ENCODE measurements around the gene KCNK16.

The KCNK16 gene

GRCh38 chr6:39353698-39354315 lies 31.3 kb upstream of the KCNK16 start:
- no peak overlapping the region for H3K27ac ChIP-seq (ENCODE audit: low read depth, low read length)
- no peaks in the 10 kb centered on the region for H3K27me3 ChIP-seq (ENCODE audit: control insufficient read depth, insufficient read depth, low read length)
- H3K4me1 ChIP-seq (ENCODE audit: control insufficient read depth, insufficient read depth, low read length): no peaks in the 10 kb centered on the region

DNA sequence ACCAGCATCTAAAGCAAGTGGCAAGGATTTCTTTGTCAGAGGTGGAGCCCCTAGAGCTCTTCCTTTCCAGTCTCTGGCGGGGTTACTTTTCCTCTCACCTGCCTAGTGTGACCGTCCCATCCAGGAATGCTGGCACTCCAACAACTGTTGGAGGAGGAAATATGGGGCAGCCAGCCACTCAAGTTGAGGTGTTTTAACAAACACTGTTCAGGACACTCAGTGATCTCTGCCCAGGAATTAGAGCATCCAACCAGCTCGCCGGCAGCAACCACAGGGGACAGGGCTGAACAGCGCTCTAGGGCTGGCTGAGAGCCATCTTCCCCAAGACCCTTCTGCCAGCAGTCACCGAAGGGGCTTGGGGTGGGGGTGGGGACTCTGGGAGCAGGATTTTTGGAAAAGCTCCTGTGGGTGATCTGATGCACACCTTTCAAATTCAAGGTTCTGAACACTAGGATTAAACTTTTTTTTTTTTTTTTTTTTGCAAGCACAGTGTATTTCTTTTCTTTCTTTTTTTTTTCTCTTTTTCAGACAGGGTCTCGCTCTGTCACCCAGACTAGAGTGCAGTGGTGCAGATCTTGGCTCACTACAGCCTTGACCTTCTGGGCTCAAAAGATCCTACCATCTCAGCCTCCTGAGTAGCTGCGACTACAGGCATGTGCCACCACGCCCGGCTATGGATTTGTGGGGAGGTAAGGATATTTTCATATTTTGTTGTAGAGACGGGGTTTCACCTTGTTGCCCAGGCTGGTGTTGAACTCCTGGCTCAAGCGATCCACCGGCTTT lies 28.4 kb upstream of the KCNK16 start:
- no peak overlapping the region for H3K27ac ChIP-seq (ENCODE audit: low read depth, low read length)
- H3K4me1 ChIP-seq (ENCODE audit: control insufficient read depth, insufficient read depth, low read length): no peaks in the 10 kb centered on the region

More at GRCh38 chr6:39353698-39354315, 31.3 kb upstream of the KCNK16 start:
- Histone ChIP-seq H3K9ac (ENCODE audit: low read length) (no peak overlapping the region), H3K36me3 (ENCODE audit: control insufficient read depth, insufficient read depth, low read length) (no peaks in the 10 kb centered on the region), H3K4me3 (ENCODE audit: low read length) (no peak overlapping the region)

DNA sequence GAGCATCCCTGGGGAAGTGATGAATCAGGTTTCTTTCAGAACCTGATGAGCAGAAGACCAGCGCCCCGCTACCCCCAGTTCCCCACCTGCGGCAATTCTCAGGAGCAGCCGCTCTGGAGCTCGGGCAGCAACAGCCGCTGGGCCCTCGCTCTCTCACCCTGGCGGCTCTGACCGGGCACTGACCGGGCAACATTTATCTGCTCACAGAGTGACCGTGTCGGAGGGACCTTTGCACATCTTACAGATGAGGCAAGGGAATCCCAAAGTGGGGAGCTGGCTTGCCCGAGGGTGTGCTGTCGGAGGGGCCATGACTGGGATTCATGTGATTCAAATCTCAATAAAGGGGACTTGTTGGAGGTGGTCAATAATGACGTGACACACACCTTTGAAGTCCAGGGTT lies 26.2 kb upstream of the KCNK16 start:
- no peak overlapping the region for H3K27ac ChIP-seq (ENCODE audit: low read depth, low read length)
- H3K36me3 ChIP-seq (ENCODE audit: control insufficient read depth, insufficient read depth, low read length): no peaks in the 10 kb centered on the region
- no peaks in the 10 kb centered on the region for H3K27me3 ChIP-seq (ENCODE audit: control insufficient read depth, insufficient read depth, low read length)
- no peaks in the 10 kb centered on the region for H3K4me1 ChIP-seq (ENCODE audit: control insufficient read depth, insufficient read depth, low read length)
- H3K4me3 ChIP-seq (ENCODE audit: low read length): no peak overlapping the region
- H3K9ac ChIP-seq (ENCODE audit: low read length): no peak overlapping the region

More for the DNA sequence above, 28.4 kb upstream of the KCNK16 start:
- Histone ChIP-seq H3K36me3 (ENCODE audit: control insufficient read depth, insufficient read depth, low read length) (no peaks in the 10 kb centered on the region), H3K9ac (ENCODE audit: low read length) (no peak overlapping the region), H3K27me3 (ENCODE audit: control insufficient read depth, insufficient read depth, low read length) (no peaks in the 10 kb centered on the region), H3K4me3 (ENCODE audit: low read length) (no peak overlapping the region)

DNA sequence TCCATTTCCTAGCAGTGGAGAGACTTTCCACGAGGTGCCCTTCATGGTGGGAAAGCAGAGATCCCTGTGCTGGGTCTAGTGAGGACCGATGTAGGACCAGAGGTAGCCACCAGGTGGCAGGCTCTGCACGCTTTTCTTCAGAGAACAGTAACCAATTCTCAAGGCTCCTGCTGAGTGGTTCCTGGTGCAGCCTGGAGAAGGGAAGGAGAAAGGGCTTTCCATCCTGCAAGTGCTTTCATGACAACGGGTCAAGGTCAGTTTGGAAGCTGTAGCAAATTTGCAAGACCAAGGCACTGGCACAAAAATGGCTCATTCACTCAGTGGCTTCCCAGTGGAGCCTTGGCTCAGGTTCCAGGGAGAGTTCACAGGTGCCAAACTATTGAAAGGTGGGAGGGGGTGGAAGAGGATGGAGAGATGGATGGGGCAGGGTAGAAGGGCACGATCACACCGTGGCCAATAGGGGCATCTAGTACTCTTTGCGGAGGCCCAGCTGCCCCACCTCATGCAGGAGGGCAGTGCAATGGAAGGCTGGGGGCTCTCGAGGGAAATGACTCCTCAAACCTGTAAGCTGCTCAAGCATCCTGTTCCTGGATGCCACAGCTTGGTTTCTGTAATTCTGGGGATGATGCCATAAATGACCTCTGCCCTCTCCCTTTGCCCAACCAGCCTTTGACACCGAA lies 25.5 kb upstream of the KCNK16 start:
- no peak overlapping the region for H3K27ac ChIP-seq (ENCODE audit: low read depth, low read length)
- H3K9ac ChIP-seq (ENCODE audit: low read length): no peak overlapping the region
- no peaks in the 10 kb centered on the region for H3K4me1 ChIP-seq (ENCODE audit: control insufficient read depth, insufficient read depth, low read length)
- no peak overlapping the region for H3K4me3 ChIP-seq (ENCODE audit: low read length)
- H3K27me3 ChIP-seq (ENCODE audit: control insufficient read depth, insufficient read depth, low read length): no peaks in the 10 kb centered on the region
- no peaks in the 10 kb centered on the region for H3K36me3 ChIP-seq (ENCODE audit: control insufficient read depth, insufficient read depth, low read length)

GRCh38 chr6:39347206-39347605 lies 24.7 kb upstream of the KCNK16 start:
- no peaks in the 10 kb centered on the region for H3K27me3 ChIP-seq (ENCODE audit: control insufficient read depth, insufficient read depth, low read length)
- no peak overlapping the region for H3K9ac ChIP-seq (ENCODE audit: low read length)
- H3K4me1 ChIP-seq (ENCODE audit: control insufficient read depth, insufficient read depth, low read length): no peaks in the 10 kb centered on the region
- no peak overlapping the region for H3K27ac ChIP-seq (ENCODE audit: low read depth, low read length)
- H3K36me3 ChIP-seq (ENCODE audit: control insufficient read depth, insufficient read depth, low read length): no peaks in the 10 kb centered on the region
- H3K4me3 ChIP-seq (ENCODE audit: low read length): no peak overlapping the region

DNA sequence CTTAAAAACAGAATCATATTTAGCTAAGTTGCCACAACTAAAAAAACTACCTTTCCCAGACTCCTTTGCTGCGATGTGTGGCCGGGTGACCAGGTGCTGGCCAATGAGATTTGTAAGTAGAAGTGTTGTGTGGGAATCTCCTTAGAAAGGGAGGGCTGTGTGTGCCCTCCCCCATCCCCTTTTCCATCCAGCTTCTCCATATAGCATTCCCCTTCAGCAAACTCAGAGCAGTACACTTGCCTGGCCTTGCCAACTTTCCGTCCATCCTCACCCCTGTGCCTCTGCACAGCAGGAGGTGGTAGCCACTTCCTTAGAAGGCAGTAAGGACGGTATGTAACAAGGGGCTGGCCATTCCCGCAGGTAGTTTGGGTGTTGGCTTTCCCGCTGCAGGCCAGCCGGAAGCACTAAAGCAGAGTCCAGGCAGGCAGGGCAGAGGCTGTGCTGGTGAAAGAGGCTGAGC lies 22.3 kb upstream of the KCNK16 start:
- H3K36me3 ChIP-seq (ENCODE audit: control insufficient read depth, insufficient read depth, low read length): no peaks in the 10 kb centered on the region
- H3K27me3 ChIP-seq (ENCODE audit: control insufficient read depth, insufficient read depth, low read length): no peaks in the 10 kb centered on the region
- no peak overlapping the region for H3K9ac ChIP-seq (ENCODE audit: low read length)
- H3K4me3 ChIP-seq (ENCODE audit: low read length): no peak overlapping the region
- H3K4me1 ChIP-seq (ENCODE audit: control insufficient read depth, insufficient read depth, low read length): no peaks in the 10 kb centered on the region
- no peak overlapping the region for H3K27ac ChIP-seq (ENCODE audit: low read depth, low read length)

DNA sequence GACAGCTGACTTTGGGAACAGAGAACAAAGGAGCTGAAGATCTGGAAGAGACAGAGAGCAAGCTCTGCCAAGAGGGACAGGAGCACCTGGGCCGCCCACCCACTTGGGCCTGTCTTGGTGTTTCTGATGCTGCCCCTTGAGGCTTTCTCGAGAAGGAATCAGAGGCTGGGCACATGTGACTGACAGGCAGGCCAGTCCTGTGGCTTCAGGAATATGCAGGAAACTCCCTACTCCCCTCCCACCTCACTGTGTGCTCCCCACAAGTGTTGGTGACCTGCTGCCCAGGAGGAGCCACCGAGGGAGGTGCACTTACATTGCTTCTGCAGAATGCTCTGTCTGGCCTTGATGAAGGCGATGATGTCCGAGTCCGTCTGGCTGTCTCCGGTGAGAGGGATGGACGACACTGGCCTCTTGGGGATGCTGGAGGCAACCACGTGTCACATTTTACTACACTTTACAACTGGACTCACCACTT lies 20.9 kb upstream of the KCNK16 start:
- Histone ChIP-seq H3K27ac (ENCODE audit: low read depth, low read length) (no peak overlapping the region), H3K4me3 (ENCODE audit: low read length) (no peak overlapping the region), H3K27me3 (ENCODE audit: control insufficient read depth, insufficient read depth, low read length) (no peaks in the 10 kb centered on the region), H3K36me3 (ENCODE audit: control insufficient read depth, insufficient read depth, low read length) (no peaks in the 10 kb centered on the region), H3K4me1 (ENCODE audit: control insufficient read depth, insufficient read depth, low read length) (no peaks in the 10 kb centered on the region), H3K9ac (ENCODE audit: low read length) (no peak overlapping the region)

GRCh38 chr6:39342692-39343395 lies 20.3 kb upstream of the KCNK16 start:
- H3K4me3 ChIP-seq (ENCODE audit: low read length): no peak overlapping the region
- no peak overlapping the region for H3K9ac ChIP-seq (ENCODE audit: low read length)
- H3K4me1 ChIP-seq (ENCODE audit: control insufficient read depth, insufficient read depth, low read length): no peaks in the 10 kb centered on the region
- no peaks in the 10 kb centered on the region for H3K27me3 ChIP-seq (ENCODE audit: control insufficient read depth, insufficient read depth, low read length)
- H3K36me3 ChIP-seq (ENCODE audit: control insufficient read depth, insufficient read depth, low read length): no peaks in the 10 kb centered on the region
- H3K27ac ChIP-seq (ENCODE audit: low read depth, low read length): no peak overlapping the region

DNA sequence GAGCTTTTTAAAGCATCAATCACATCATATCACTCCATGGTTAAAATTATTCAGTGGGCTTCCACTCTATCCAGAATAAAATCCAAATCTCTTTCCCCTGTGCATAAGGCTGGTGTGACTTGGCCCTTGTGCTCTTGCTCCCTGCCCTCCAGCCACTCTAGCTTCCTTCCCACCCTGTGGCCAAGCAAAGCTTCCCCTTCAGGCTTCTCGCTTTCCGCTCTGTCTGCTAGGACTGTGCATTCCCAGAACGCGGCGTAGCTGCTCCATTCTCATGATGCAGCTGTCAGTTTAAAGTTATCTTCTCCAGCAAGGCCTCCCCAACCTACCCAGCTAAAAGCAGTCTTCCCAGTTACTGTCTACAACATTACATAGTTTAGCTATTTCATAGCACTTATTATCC lies 19.4 kb upstream of the KCNK16 start:
- no peaks in the 10 kb centered on the region for H3K4me1 ChIP-seq (ENCODE audit: control insufficient read depth, insufficient read depth, low read length)
- H3K27ac ChIP-seq (ENCODE audit: low read depth, low read length): no peak overlapping the region
- H3K27me3 ChIP-seq (ENCODE audit: control insufficient read depth, insufficient read depth, low read length): no peaks in the 10 kb centered on the region

GRCh38 chr6:39341352-39341751 lies 18.9 kb upstream of the KCNK16 start:
- Histone ChIP-seq H3K4me3 (ENCODE audit: low read length) (no peak overlapping the region), H3K27ac (ENCODE audit: low read depth, low read length) (no peak overlapping the region), H3K27me3 (ENCODE audit: control insufficient read depth, insufficient read depth, low read length) (no peaks in the 10 kb centered on the region), H3K9ac (ENCODE audit: low read length) (no peak overlapping the region), H3K36me3 (ENCODE audit: control insufficient read depth, insufficient read depth, low read length) (no peaks in the 10 kb centered on the region), H3K4me1 (ENCODE audit: control insufficient read depth, insufficient read depth, low read length) (no peaks in the 10 kb centered on the region)

More for the DNA sequence above, 19.4 kb upstream of the KCNK16 start:
- Histone ChIP-seq H3K4me3 (ENCODE audit: low read length) (no peak overlapping the region), H3K9ac (ENCODE audit: low read length) (no peak overlapping the region), H3K36me3 (ENCODE audit: control insufficient read depth, insufficient read depth, low read length) (no peaks in the 10 kb centered on the region)

DNA sequence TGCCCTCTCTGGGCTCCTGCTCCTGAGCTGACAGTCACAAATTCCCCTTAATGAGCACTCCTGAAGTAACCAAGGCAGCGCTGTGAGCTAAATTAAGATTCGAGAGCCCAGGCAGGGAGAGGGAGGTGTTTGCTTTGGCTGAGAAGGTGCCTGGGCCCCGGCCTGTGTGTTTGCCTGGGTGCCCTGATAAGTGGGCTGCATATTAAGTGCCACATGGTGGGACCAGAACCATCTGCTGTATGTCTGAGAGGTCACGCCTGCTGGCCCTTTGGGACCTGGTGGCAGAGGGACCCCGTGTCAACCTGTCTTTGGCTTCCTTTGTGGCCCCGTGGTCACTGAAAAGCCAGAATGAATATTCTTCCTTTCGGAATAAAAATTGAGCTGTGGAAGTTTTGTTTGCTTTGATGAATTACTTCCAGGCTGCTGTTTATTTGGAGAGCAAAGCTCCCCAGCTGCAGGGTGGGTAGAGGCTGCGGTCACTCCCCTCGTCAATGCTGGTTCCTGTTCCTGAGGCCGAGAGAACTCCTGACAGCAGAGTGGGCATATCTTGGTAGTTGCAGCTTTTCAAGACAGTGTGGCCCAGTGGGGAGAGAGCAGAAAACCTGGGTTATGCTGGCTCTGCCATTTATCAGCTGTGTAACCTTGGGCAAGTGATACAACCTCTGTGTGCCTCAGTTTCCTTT lies 17.5 kb upstream of the KCNK16 start:
- no peak overlapping the region for H3K27ac ChIP-seq (ENCODE audit: low read depth, low read length)
- no peaks in the 10 kb centered on the region for H3K27me3 ChIP-seq (ENCODE audit: control insufficient read depth, insufficient read depth, low read length)
- no peaks in the 10 kb centered on the region for H3K4me1 ChIP-seq (ENCODE audit: control insufficient read depth, insufficient read depth, low read length)
- H3K36me3 ChIP-seq (ENCODE audit: control insufficient read depth, insufficient read depth, low read length): no peaks in the 10 kb centered on the region
- H3K9ac ChIP-seq (ENCODE audit: low read length): no peak overlapping the region
- H3K4me3 ChIP-seq (ENCODE audit: low read length): no peak overlapping the region
